Choroid plexus epithelial cell (primary cell): ENCODE results near the gene IZUMO1.
"Not testable (repeated sequence)": the region's sequence is repeated elsewhere in the genome, so short reads cannot be mapped to it uniquely, and the experiment has no call there.

ENCODE experiments used
- DNase-seq: peaks from one replicate; pipeline ENCODE4 v3.0.0-alpha.2; 2010; ENCODE audit warnings: low read depth
- H3K4me3 ChIP-seq: 2 replicates; pipeline ENCODE4 v1.5.1; 2011; ENCODE audit warnings: low read depth, mild to moderate bottlenecking, control low read depth, low read length, moderate library complexity
- TF ChIP-seq, protein P1 (sequence below): conservative IDR thresholded peaks from 2 replicates; pipeline ENCODE4 v1.5.1; 2011; ENCODE audit warnings: low read depth, mild to moderate bottlenecking, control low read depth, inconsistent platforms, low read length, moderate library complexity

Gene IZUMO1

DNA sequence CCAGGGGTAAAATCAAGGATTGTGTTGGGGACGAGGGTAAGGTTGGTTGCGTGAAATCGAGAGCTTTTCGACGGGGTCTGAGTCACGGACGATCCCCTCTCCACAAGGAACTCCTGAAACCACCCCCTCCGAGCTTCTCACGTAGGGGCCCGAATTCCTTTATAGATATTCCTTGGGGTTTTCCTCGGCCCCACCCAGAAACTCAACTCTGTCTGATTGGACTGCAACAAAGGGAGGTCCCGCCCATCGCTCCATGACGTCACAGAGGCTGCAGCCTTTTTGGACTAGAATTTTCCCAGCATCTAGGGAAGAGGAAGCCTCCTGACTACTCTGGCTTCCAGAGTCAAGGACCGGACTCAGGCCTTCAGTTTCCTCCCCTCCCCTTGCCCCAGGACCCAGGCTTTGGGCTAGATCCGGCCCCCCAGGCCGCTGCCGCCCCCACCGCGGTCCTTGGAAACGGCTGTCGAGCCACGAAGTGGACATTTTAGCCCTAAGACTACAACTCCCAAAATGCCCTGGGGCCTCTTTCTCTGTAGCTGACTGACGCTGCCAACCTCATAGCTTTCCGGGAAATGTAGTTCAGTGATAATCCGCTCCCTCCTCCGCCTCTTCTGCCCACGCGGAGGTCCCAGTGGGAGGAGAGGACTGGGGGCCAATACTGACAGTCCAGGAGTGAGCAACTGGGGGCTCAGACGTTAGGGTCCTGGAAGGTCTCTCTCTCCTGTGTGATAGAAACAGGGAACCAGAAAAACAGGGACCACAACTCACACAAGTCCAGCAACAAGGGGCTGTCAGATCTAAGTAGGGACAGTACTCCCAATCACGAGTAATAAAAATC, at the start of gene IZUMO1:
Gene IZUMO1, minus strand, starts transcription at position 172 of the 838 bp plus-strand sequence. CDS start 1,050 bp downstream, outside the sequence.
- TF ChIP-seq, protein P1, sequence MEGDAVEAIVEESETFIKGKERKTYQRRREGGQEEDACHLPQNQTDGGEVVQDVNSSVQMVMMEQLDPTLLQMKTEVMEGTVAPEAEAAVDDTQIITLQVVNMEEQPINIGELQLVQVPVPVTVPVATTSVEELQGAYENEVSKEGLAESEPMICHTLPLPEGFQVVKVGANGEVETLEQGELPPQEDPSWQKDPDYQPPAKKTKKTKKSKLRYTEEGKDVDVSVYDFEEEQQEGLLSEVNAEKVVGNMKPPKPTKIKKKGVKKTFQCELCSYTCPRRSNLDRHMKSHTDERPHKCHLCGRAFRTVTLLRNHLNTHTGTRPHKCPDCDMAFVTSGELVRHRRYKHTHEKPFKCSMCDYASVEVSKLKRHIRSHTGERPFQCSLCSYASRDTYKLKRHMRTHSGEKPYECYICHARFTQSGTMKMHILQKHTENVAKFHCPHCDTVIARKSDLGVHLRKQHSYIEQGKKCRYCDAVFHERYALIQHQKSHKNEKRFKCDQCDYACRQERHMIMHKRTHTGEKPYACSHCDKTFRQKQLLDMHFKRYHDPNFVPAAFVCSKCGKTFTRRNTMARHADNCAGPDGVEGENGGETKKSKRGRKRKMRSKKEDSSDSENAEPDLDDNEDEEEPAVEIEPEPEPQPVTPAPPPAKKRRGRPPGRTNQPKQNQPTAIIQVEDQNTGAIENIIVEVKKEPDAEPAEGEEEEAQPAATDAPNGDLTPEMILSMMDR = no peak
- DNase-seq = peak; percentile 92
- H3K4me3 ChIP-seq = peak within 1 kb of the TSS; percentile 76

DNA sequence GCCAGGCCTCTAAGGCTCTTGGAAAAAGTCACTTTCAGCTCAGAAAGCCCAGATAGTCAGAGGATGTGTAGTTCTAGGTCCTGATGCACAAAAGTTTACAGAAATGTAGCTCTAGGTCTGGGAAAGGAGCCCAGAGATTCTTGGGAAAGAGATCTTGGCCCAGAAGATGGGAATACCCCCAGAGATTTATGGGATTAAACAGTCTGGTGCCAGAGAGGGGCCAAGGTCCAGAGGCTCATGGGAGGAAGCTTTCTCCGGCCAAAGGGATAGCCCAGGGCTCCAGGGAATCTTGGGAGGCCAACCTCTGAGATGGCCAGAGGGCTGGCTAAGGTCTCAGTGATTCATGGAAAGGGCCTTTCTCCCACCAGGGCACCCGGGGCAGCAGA, 49.0 kb upstream of the IZUMO1 start:
- no peak for DNase-seq
- no peak overlapping the region for H3K4me3 ChIP-seq
- TF ChIP-seq, protein P1 = no peak

DNA sequence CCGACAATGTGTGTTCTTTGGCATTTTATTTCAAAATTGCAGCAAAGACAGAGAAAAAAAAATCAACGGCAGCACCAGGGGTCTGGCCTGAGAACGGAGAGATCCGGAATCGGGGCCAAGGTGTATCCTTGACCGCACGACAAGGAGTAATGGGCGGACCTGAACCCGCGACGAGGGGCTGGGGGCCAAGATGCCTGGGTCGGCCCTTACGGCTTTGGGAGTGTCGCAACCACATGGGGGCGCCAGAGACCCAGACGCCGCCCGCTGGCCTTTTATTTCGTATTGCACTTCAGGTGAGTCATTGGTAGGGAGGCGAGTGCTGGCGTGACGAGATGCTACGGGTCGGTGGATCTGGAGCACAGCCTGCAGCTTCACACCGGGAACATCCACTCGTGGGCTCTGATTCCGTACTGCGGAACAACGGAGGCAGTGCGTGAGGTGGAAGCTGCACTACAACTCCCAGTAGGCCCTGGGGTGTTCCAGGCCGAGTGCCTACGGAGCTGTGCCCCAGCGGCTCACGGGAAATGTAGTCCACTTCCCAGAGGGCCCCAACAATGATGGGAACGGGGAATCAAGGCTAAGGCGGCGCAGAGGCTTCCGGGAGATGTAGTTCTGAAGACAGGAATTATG, 48.5 kb upstream of the IZUMO1 start:
- peak overlapping the region; percentile 66 for H3K4me3 ChIP-seq

DNA sequence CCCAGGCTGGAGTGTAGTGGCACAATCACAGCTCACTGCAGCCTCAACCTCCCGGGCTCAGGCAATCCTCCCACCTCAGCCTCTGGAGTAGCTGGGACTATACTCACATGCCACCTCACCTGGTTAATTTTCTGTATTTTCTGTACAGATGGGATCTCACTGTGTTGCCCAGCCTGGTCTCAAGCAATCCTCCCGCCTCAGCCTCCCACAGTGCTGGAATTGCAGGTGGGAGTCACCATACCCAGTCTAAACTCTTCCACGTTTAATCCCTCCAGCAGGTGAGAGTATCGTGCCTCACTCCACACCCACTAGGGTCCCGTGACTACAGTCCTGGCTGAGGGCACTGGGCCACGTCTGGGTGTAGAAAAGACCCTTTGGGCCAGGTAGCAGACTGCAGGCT, 47.6 kb upstream of the IZUMO1 start:
- TF ChIP-seq, protein P1 = no peak
- no peak for DNase-seq
- H3K4me3 ChIP-seq = no peak overlapping the region

More for the DNA sequence above, 48.5 kb upstream of the IZUMO1 start:
- TF ChIP-seq, protein P1 = peak; percentile 92
- peak; percentile 97 for DNase-seq

DNA sequence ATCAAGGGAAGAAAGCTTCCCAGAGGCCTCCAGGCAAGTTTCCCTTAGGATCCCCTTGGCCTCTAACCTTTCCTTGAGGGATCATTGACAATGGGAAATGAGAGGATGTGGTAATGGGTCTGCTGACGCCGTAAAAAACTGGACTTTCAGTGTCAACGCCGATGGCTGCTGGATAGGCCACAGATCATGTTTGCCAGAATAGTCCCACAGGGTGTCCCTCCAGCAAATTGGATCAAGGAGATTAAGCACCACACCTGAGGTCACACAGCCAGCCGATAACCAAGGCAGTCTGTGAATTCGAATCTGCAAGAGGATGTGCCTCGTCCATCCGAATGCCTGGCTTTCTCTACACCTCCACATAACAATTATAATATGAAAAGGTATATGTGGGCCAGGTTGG, 46.6 kb upstream of the IZUMO1 start:
- no peak overlapping the region for H3K4me3 ChIP-seq
- TF ChIP-seq, protein P1 = no peak
- DNase-seq = no peak

DNA sequence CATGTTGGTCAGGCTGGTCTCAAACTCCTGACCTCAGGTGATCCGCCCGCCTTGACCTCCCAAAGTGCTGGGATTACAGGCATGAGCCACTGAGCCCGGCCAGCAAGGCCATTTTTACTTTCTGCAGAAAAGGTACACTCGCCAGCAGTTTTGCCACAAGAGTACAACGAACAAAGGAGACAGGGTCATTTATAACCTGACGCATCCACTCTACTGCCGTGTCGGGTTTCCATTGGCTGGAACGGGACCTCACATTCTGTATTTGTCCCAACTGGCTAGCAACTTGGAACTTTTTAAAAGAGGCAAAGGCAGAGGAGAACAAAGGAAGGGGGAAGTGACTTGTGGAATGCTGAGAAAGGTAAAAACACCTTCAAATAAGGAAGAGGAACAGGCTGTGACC, 40.6 kb upstream of the IZUMO1 start:
- not testable (repeated sequence) for DNase-seq

DNA sequence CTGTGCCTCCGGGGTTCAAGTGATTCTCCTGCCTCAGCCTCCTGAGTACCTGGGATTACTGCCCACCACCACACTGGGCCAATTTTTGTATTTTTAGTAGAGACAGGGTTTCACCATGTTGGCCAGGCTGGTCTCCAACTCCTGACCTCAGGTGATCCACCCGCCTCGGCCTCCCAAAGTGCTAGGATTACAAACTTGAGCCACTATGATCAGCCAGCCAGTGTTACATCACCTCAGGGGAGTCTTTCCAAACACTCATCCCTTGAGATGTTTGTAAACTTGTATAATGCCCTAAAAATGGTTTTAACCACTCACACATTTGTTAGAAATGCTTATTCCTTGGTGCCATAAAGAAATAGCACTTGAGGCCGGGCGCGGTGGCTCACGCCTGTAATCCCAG, 39.7 kb upstream of the IZUMO1 start:
- H3K4me3 ChIP-seq, DNase-seq: not testable (repeated sequence)

More for the DNA sequence above, 40.6 kb upstream of the IZUMO1 start:
- not testable (repeated sequence) for H3K4me3 ChIP-seq

DNA sequence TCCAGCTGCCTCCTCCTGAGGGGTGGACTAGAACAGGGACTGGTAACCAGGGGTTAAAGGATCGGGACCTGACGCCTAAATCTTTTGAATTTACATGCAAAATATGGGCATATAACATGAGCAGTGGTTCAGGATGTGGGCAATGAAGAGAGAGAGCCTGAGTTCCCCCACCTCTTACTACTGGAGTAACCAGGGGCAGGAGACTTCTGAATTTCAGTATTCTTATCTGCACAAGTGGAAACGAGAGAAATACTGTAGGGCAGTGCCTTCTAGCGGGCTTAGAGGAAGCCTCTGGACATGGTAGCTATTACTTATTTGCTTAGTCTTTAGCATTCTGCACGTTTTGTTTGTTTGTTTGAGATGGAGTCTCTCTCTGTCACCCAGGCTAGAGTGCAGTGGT, 37.8 kb upstream of the IZUMO1 start:
- H3K4me3 ChIP-seq = no peak overlapping the region
- TF ChIP-seq, protein P1 = peak; percentile 61
- peak; percentile 62 for DNase-seq
